ENCODE data around the gene GOT1. TPM values are rescaled to one million over a fixed set of nuclear protein-coding genes. Genes with fewer than 3 reads are reported as not detected.

GOT1 gene
- total RNA-seq, 1 donor from 2014 or later, result 17.4 TPM

DNA sequence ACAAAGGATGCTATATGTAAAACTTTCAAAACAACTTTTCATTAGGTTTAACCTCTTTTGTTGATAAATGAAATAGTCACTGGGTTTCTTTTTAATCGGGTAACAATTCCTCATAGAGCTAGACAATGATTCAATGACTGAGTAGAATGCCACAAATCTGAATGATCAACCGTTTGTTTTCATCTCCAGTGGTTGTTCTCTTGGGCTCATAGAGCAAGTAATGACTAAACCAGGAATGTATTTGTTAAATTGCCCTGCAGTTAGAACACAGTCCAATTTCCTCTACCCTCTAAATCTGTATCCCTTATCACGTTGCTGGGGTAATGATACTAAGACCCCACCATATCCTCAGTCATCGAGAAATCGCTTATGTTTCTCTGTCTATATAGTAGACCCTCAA, 61.3 kb downstream of the GOT1 start:
- intact Hi-C loops (cut with DNase I), result no loop called here
- no peak for DNase-seq (ENCODE audit: extremely low spot score in 2 of 2)
- Histone ChIP-seq H3K4me3 (no peak overlapping the region), H3K27me3 (no peaks in the 10 kb centered on the region), H3K36me3 (no peaks in the 10 kb centered on the region), H3K4me1 (no peaks in the 10 kb centered on the region), H3K27ac (no peak overlapping the region), H3K9me3 (no peaks in the 10 kb centered on the region)
- TF ChIP-seq, protein P1, sequence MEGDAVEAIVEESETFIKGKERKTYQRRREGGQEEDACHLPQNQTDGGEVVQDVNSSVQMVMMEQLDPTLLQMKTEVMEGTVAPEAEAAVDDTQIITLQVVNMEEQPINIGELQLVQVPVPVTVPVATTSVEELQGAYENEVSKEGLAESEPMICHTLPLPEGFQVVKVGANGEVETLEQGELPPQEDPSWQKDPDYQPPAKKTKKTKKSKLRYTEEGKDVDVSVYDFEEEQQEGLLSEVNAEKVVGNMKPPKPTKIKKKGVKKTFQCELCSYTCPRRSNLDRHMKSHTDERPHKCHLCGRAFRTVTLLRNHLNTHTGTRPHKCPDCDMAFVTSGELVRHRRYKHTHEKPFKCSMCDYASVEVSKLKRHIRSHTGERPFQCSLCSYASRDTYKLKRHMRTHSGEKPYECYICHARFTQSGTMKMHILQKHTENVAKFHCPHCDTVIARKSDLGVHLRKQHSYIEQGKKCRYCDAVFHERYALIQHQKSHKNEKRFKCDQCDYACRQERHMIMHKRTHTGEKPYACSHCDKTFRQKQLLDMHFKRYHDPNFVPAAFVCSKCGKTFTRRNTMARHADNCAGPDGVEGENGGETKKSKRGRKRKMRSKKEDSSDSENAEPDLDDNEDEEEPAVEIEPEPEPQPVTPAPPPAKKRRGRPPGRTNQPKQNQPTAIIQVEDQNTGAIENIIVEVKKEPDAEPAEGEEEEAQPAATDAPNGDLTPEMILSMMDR (IDR thresholded peaks at IDR 0.05), result no peak
- TF ChIP-seq POLR2AphosphoS5 (IDR thresholded peaks at IDR 0.05; ENCODE audit: insufficient read depth in 1 of 2, low read depth in 1 of 2) (no peak), POLR2A (IDR thresholded peaks at IDR 0.05) (no peak)

DNA sequence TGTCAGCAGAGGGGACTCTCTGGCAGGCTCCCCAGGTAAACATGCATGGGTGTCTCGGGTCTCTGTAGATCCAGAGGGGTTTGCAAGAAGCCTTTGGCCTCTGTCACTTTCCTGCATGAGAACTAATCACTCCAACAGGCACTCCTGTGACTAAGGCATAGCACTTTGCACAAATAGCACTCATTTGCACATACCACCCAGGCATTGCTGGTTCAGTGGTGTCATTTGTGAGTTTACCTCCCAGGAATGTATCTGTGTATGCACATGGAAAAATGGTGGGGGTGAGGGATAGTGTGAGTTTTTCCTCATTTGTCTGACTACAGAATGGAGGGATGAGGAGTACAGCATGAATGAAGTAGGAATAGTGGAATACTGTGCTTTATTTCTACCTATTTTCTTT, 61.8 kb downstream of the GOT1 start:
- intact Hi-C loops (cut with DNase I), result no loop called here
- Histone ChIP-seq H3K27me3 (no peaks in the 10 kb centered on the region), H3K4me1 (no peaks in the 10 kb centered on the region), H3K36me3 (no peaks in the 10 kb centered on the region), H3K9me3 (no peaks in the 10 kb centered on the region), H3K4me3 (no peak overlapping the region), H3K27ac (no peak overlapping the region)
- no peak for DNase-seq (ENCODE audit: extremely low spot score in 2 of 2)
- TF ChIP-seq POLR2AphosphoS5 (IDR thresholded peaks at IDR 0.05; ENCODE audit: insufficient read depth in 1 of 2, low read depth in 1 of 2) (no peak), POLR2A (IDR thresholded peaks at IDR 0.05) (no peak)
- TF ChIP-seq, protein P1 (IDR thresholded peaks at IDR 0.05), result no peak

DNA sequence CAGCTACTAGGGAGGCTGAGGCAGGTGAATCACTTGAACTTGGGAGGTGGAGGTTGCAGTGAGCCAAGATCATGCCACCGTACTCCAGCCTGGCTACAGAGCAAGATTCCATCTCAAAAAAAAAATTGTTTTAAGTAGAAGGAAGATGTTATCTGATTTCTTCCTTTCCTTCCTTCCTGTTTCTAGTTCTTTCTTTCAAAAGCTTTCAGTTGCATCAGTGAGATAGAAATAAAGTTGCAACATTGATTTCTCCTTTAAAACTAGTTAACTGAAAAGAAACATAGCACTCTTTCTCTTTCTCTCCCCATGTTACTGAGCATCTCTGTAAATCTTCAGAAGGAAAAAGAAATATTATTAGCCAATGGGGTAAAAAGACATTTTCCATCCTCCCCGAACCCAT, 63.8 kb downstream of the GOT1 start:
- TF ChIP-seq, protein P1 (IDR thresholded peaks at IDR 0.05), result no peak
- TF ChIP-seq POLR2AphosphoS5 (IDR thresholded peaks at IDR 0.05; ENCODE audit: insufficient read depth in 1 of 2, low read depth in 1 of 2) (no peak), POLR2A (IDR thresholded peaks at IDR 0.05) (no peak)

DNA sequence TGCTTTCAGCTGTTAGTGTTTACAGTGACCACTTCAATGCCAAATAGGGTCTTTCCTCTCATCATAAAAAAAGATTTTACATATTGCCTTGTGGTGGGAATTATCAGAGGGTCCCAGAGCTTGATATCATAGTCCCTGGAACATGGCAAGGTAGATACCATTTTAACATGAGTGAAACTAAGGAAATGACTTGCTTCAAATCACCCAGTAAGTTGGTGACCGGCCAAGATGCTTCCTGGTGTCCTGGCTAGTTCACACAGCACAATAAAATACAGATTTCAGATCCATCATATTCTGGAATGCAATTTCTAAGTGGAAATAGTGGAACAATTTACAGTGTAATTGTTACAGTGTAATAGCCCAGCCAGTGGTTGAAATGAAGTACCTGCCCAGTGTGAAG, 64.7 kb downstream of the GOT1 start:
- H3K9me3 ChIP-seq, result no peaks in the 10 kb centered on the region
- H3K4me3 ChIP-seq, result no peak overlapping the region
- H3K27ac ChIP-seq, result no peak overlapping the region
- H3K27me3 ChIP-seq, result no peaks in the 10 kb centered on the region
- TF ChIP-seq POLR2A (IDR thresholded peaks at IDR 0.05) (no peak), POLR2AphosphoS5 (IDR thresholded peaks at IDR 0.05; ENCODE audit: insufficient read depth in 1 of 2, low read depth in 1 of 2) (no peak)
- TF ChIP-seq, protein P1 (IDR thresholded peaks at IDR 0.05), result no peak
- intact Hi-C loops (cut with DNase I), result no loop called here
- no peak for DNase-seq (ENCODE audit: extremely low spot score in 2 of 2)
- no peaks in the 10 kb centered on the region for H3K36me3 ChIP-seq
- H3K4me1 ChIP-seq, result no peaks in the 10 kb centered on the region

More for the DNA sequence above, 63.8 kb downstream of the GOT1 start:
- no peaks in the 10 kb centered on the region for H3K36me3 ChIP-seq
- H3K4me1 ChIP-seq, result no peaks in the 10 kb centered on the region
- intact Hi-C loops (cut with DNase I), result no loop called here
- DNase-seq (ENCODE audit: extremely low spot score in 2 of 2), result no peak
- H3K9me3 ChIP-seq, result no peaks in the 10 kb centered on the region
- H3K27ac ChIP-seq, result no peak overlapping the region
- no peak overlapping the region for H3K4me3 ChIP-seq
- H3K27me3 ChIP-seq, result no peaks in the 10 kb centered on the region

DNA sequence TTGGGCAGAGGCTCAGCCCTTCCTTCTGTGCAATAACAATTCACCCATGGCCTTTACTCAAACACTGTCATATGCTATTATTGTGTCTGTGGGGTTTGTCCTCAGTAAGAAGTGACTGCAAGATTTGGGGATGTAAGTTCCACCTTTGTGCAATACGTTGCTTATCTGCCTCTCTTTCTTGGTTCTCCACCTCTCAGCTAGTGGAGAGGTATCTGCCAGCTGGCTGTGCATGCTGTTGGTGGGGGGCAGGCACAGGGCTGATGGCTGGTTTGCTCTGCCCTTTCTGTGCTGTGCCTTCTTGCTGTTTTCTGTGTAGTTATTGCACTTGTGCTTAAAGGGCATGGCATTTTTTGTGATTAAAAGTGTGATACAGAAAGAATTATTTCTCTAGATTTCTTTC, 65.1 kb downstream of the GOT1 start:
- Histone ChIP-seq H3K36me3 (no peaks in the 10 kb centered on the region), H3K27me3 (no peaks in the 10 kb centered on the region), H3K4me1 (no peaks in the 10 kb centered on the region), H3K9me3 (no peaks in the 10 kb centered on the region), H3K4me3 (no peak overlapping the region), H3K27ac (no peak overlapping the region)
- DNase-seq (ENCODE audit: extremely low spot score in 2 of 2), result no peak
- intact Hi-C loops (cut with DNase I), result no loop called here
- TF ChIP-seq POLR2AphosphoS5 (IDR thresholded peaks at IDR 0.05; ENCODE audit: insufficient read depth in 1 of 2, low read depth in 1 of 2), result no peak
- TF ChIP-seq, protein P1 (IDR thresholded peaks at IDR 0.05), result no peak
- TF ChIP-seq POLR2A (IDR thresholded peaks at IDR 0.05), result no peak

Data from vagina (tissue), 2 donors.